GM12878 (cell line): Measurements from ENCODE around the gene INVS. TPM values are rescaled to one million over a fixed set of nuclear protein-coding genes. Genes with fewer than 3 reads are reported as not detected.

Experiments used
- ATAC-seq: fragments of 200-7000 bp; cut with Tn5 transposase; 3 replicates; pipeline ENCODE4 v1.9.1; 2020; ENCODE audit warnings: mild to moderate bottlenecking, moderate library complexity
- BruUV-seq: library from RNA; stranded (reverse); fragments of 400-500 nt; replicated peaks from 2 replicates; lab custom pipeline; 2021; lab: Mats Ljungman, UMichigan
- CTCF ChIA-PET: fragments of 300-600 bp; sonication (Branson Sonifier 250); formaldehyde crosslinking; extraction: SDS; loops from one replicate; lab custom pipeline; 2021; ENCODE audit warnings: inconsistent platforms; lab: Yijun Ruan, JAX
- POLR2A ChIA-PET: fragments of 350-600 bp; formaldehyde crosslinking; extraction: SDS; loops from one replicate; lab custom pipeline; 2021; ENCODE audit warnings: inconsistent platforms; lab: Charles Lee
- RAD21 ChIA-PET: fragments of 300-600 bp; sonication (Branson Sonifier 250); formaldehyde crosslinking; loops from one replicate; lab custom pipeline; 2023; ENCODE audit warnings: antibody characterized with exemption; ENCODE audit not compliant: unreplicated experiment; lab: Charles Lee
- SMC1A ChIA-PET: fragments of 300-600 bp; sonication (Branson Sonifier 250); formaldehyde crosslinking; loops from one replicate; lab custom pipeline; 2023; ENCODE audit not compliant: unreplicated experiment, uncharacterized antibody; lab: Charles Lee
- DNase-seq: peaks from one replicate; pipeline ENCODE4 v3.0.0-alpha.2; 2011; ENCODE audit warnings: low read depth, low spot score
- FAIRE-seq: peaks from 3 replicates; lab custom pipeline; 2011; peaks lifted over from hg19 to GRCh38; lab: Jason Lieb, UNC
- H2AFZ ChIP-seq: 2 replicates; pipeline ENCODE4 v1.6.0; 2011; ENCODE audit warnings: low read depth, low read length, control low read depth; ENCODE audit not compliant: control insufficient read depth
- H3K27ac ChIP-seq: 2 replicates; pipeline ENCODE4 v1.5.1; 2011; ENCODE audit warnings: control low read depth; ENCODE audit not compliant: control insufficient read depth, insufficient read depth
- H3K27me3 ChIP-seq, 2 experiments: replicated peaks in 1 of 2; 2 replicates each; pipeline versions ENCODE4 v1.6.0 to v1.6.1; 2011; ENCODE audit warnings: low read length in 1 of 2; ENCODE audit not compliant: control insufficient read depth in 2 of 2, insufficient read depth in 2 of 2
- H3K36me3 ChIP-seq, 2 experiments: 2 replicates each; pipeline ENCODE4 v1.5.1; 2011; ENCODE audit warnings: low read length in 1 of 2; ENCODE audit not compliant: control insufficient read depth in 2 of 2, insufficient read depth in 2 of 2
- H3K4me1 ChIP-seq: 2 replicates; pipeline ENCODE4 v1.6.1; 2011; ENCODE audit warnings: mild to moderate bottlenecking, low read length, moderate library complexity, mixed read lengths; ENCODE audit not compliant: control insufficient read depth, insufficient read depth
- H3K4me2 ChIP-seq: 2 replicates; pipeline ENCODE4 v1.6.0; 2011; ENCODE audit warnings: control low read depth; ENCODE audit not compliant: control insufficient read depth, insufficient read depth
- H3K4me3 ChIP-seq: fragments of 200-600 bp; sonication (generic); 2 replicates; pipeline ENCODE4 v1.5.1; 2016
- H3K79me2 ChIP-seq: 2 replicates; pipeline ENCODE4 v1.6.0; 2011; ENCODE audit warnings: low read length; ENCODE audit not compliant: control insufficient read depth, insufficient read depth
- H3K9ac ChIP-seq: 2 replicates; pipeline ENCODE4 v1.8.0; 2011; ENCODE audit warnings: low read length, control low read depth, mixed read lengths; ENCODE audit not compliant: control insufficient read depth, insufficient read depth
- H3K9me3 ChIP-seq: replicated peaks from 3 replicates; pipeline ENCODE4 v1.5.1; 2011; ENCODE audit warnings: mild to moderate bottlenecking, low read length; ENCODE audit not compliant: control insufficient read depth, insufficient read depth
- H4K20me1 ChIP-seq: 2 replicates; pipeline ENCODE4 v1.6.0; 2011; ENCODE audit not compliant: control insufficient read depth, insufficient read depth
- CEBPB ChIP-seq, 2 experiments: fragments of 150-350 bp in 1 of 2; IDR thresholded peaks; 2 replicates each; pipeline ENCODE4 v1.6.1; 2012 to 2014; ENCODE audit warnings: low read depth in 2 of 2, low read length in 2 of 2, borderline replicate concordance in 1 of 2, inconsistent platforms in 1 of 2
- HDGF ChIP-seq: fragments of 450-650 bp; IDR thresholded peaks from 2 replicates; pipeline ENCODE4 v1.6.1; 2016; ENCODE audit warnings: antibody characterized with exemption
- PML ChIP-seq: IDR thresholded peaks from 2 replicates; pipeline ENCODE4 v1.6.1; 2012; ENCODE audit warnings: low read length, inconsistent platforms
- POLR2A ChIP-seq: IDR thresholded peaks from 2 replicates; pipeline ENCODE4 v1.6.1; 2011; ENCODE audit warnings: low read depth, mild to moderate bottlenecking, low read length
- SIN3A ChIP-seq: IDR thresholded peaks from 2 replicates; pipeline ENCODE4 v1.6.1; 2012; ENCODE audit warnings: low read depth, low read length, improper control_type of control experiment
- SMARCA5 ChIP-seq: fragments of 450-650 bp; IDR thresholded peaks from 2 replicates; pipeline ENCODE4 v1.6.1; 2017; ENCODE audit warnings: mild to moderate bottlenecking
- TCF7 ChIP-seq: IDR thresholded peaks from 2 replicates; pipeline ENCODE4 v1.6.1; 2014; ENCODE audit warnings: antibody characterized with exemption, borderline replicate concordance
- WRNIP1 ChIP-seq: IDR thresholded peaks from 2 replicates; pipeline ENCODE4 v1.6.1; 2011; ENCODE audit warnings: low read depth, low read length, improper control_type of control experiment, borderline replicate concordance
- YBX1 ChIP-seq: fragments of 450-650 bp; IDR thresholded peaks from 2 replicates; pipeline ENCODE4 v1.6.1; 2016; ENCODE audit warnings: antibody characterized with exemption
- ZNF217 ChIP-seq: fragments of 450-650 bp; IDR thresholded peaks from 2 replicates; pipeline ENCODE4 v1.6.1; 2017; ENCODE audit warnings: antibody characterized with exemption, mild to moderate bottlenecking
- ZNF384 ChIP-seq: IDR thresholded peaks from 2 replicates; pipeline ENCODE4 v1.6.1; 2012; ENCODE audit warnings: low read depth, mild to moderate bottlenecking, low read length, improper control_type of control experiment, borderline replicate concordance
- WGBS: methylation state at CpG from one replicate; pipeline ENCODE4 v1.1.6; 2016; ENCODE audit warnings: low lambda C conversion rate; ENCODE audit not compliant: insufficient replicate concordance, insufficient coverage; ENCODE audit errors: missing lambda C conversion rate; 5-methylcytosine and 5-hydroxymethylcytosine counted together
- in situ Hi-C: fragments of 300-500 bp; cut with MboI; formaldehyde crosslinking; loops from 9 replicates; pipeline ENCODE4 v1.14.3; 2018; ENCODE audit warnings: mixed read lengths
- intact Hi-C: fragments of 100-400 bp; cut with micrococcal nuclease; formaldehyde crosslinking; loops from one replicate; pipeline ENCODE4 v1.14.2; 2022; ENCODE audit not compliant: unreplicated experiment
- polyA plus RNA-seq, 11 experiments: library from polyadenylated mRNA; depleted of rRNA in 4 of 11; unstranded in 6 of 11; stranded (reverse) in 5 of 11; fragments of >200 nt; fragmentation: Nextera tagmentation in 4 of 11; fragmentation: Illumina TruSeq in 1 of 11; extraction: Ambion mirVana in 4 of 11; extraction: Trizol in 1 of 11; gene quantifications; 1 replicate in 1 of 11; 2 replicates in 10 of 11; pipeline versions ENCODE4 v1.2.1 to v1.2.3, GENCODE V29; 2011 to 2016; ENCODE audit warnings: inconsistent platforms in 2 of 11, missing spikeins in 2 of 11, low read depth in 1 of 11
- total RNA-seq, 4 experiments: library from RNA; depleted of rRNA in 3 of 4; stranded (reverse); fragments of >200 nt in 3 of 4; fragmentation: Illumina TruSeq in 1 of 4; extraction: Trizol in 1 of 4; gene quantifications; 2 replicates each; pipeline versions ENCODE4 v1.2.1 to v1.2.3, GENCODE V29; 2013 to 2021

INVS gene
- total and polyA plus RNA-seq, 10 of the 15 experiments (the other 5 are each of a cell fraction or from before 2014, with no cell fraction given), result 0.93 to 20.8 (median 13.2) TPM

- Histone ChIP-seq H3K27ac (no peak overlapping the region), H3K4me3 (no peak overlapping the region), H3K4me2 (no peak overlapping the region), H3K36me3 (no peaks in the 10 kb centered on the region), H3K9ac (no peak overlapping the region), H2AFZ (no peak overlapping the region), H3K9me3 (peaks cover 1% of the 10 kb centered on the region; the same call in 1 of the 3 replicates), H3K4me1 (no peaks in the 10 kb centered on the region), H3K79me2 (no peaks in the 10 kb centered on the region), H4K20me1 (no peaks in the 10 kb centered on the region), H3K27me3 (no peaks in the 10 kb centered on the region)
- ChIA-PET CTCF (interaction anchor here (0.7 kb wide), 1 partner anchor 100 kb away, joined by 4 read pairs; no protein-coding TSS in a partner anchor), RAD21 (interaction anchor here (1.2 kb wide), 1 partner anchor 12 kb away, joined by 4 read pairs; no protein-coding TSS in a partner anchor), POLR2A (no interaction called here), SMC1A (interaction anchor here (1.0 to 1.5 kb wide), 2 partner anchors 12 to 112 kb away, joined by 3 to 4 read pairs; no protein-coding TSS in a partner anchor)
- no peak for ATAC-seq
- no peak for FAIRE-seq
- 73% methylated on average over 1 of the region's 1 CpG for WGBS
- intact Hi-C loops (no loop called here), in situ Hi-C loops (no loop called here)
- TF ChIP-seq ZNF384, result no peak
- no peak for TF ChIP-seq SMARCA5
- no peak for TF ChIP-seq TCF7
- no peak for TF ChIP-seq SIN3A
- TF ChIP-seq PML, result no peak
- BruUV-seq, result no TSS peak
- DNase-seq, result no peak
Measured at GRCh38 chr9:100196828-100197227, 97.8 kb downstream of the INVS start.

DNA sequence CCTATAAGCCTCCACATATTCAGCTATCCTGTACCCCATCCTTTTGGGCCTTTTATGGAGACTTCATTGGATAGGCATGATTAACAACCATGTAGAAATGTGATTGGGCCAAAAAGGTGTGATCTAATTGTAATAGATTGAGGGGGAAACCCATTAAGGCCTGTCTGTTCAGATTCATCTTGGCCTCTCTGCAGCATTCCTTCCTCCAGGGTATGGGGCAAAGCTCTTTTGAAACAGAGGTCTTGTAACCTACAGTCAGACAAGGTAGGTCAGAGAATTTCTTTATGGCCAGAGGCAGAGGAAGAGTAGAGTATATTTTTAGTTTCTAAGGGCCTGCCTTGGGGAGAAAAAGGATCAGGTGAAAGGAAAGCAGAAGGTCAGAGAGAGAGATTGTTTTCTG lies 98.5 kb downstream of the INVS start:
- no TSS peak for BruUV-seq
- Histone ChIP-seq H3K4me2 (no peak overlapping the region), H4K20me1 (no peaks in the 10 kb centered on the region), H3K27ac (no peak overlapping the region), H3K9me3 (no peaks in the 10 kb centered on the region; the same call in 2 of the 3 replicates), H3K79me2 (no peaks in the 10 kb centered on the region), H3K9ac (no peak overlapping the region), H3K36me3 (no peaks in the 10 kb centered on the region), H2AFZ (no peak overlapping the region), H3K4me1 (no peaks in the 10 kb centered on the region), H3K4me3 (no peak overlapping the region), H3K27me3 (no peaks in the 10 kb centered on the region)
- in situ Hi-C loops, result no loop called here
- ChIA-PET RAD21 (interaction anchor here (1.2 kb wide), 1 partner anchor 11 kb away, joined by 4 read pairs; no protein-coding TSS in a partner anchor), SMC1A (interaction anchor here (1.0 to 1.5 kb wide), 3 partner anchors 12 to 113 kb away, joined by 3 to 4 read pairs (median 4); no protein-coding TSS in a partner anchor), POLR2A (no interaction called here), CTCF (no interaction called here)
- FAIRE-seq (no peak), ATAC-seq (no peak), DNase-seq (no peak)
- intact Hi-C loops, result no loop called here
- TF ChIP-seq HDGF (no peak), POLR2A (no peak), YBX1 (no peak), CEBPB (IDR thresholded peaks at IDR 0.05; ENCODE audit: borderline replicate concordance in 1 of 2, low read depth in 2 of 2, low read length in 2 of 2) (no peak), WRNIP1 (no peak), ZNF217 (no peak)
